Endothelial cell of umbilical vein (primary cell): ENCODE results near the gene COL7A1. TPM values are rescaled to one million over a fixed set of nuclear protein-coding genes. Genes with fewer than 3 reads are reported as not detected.

Experiments used
- BruUV-seq: library from RNA; stranded (reverse); fragments of 400-500 nt; replicated peaks from 2 replicates; lab custom pipeline; 2021; lab: Mats Ljungman, UMichigan
- CTCF ChIA-PET: fragments of 300-600, 350-600 bp; sonication (Branson Sonifier 250); formaldehyde crosslinking; loops from one replicate; lab custom pipeline; 2021; ENCODE audit warnings: antibody characterized with exemption, inconsistent platforms; lab: Charles Lee
- POLR2A ChIA-PET: fragments of 300-600, 350-600 bp; sonication (Branson Sonifier 250); formaldehyde crosslinking; loops from one replicate; lab custom pipeline; 2021; ENCODE audit warnings: antibody characterized with exemption, inconsistent platforms; lab: Charles Lee
- DNase-seq: peaks from one replicate; pipeline ENCODE4 v3.0.0-alpha.2; 2011; ENCODE audit warnings: low read depth, low spot score
- FAIRE-seq: peaks from 2 replicates; lab custom pipeline; 2011; peaks lifted over from hg19 to GRCh38; lab: Jason Lieb, UNC
- H2AFZ ChIP-seq: 2 replicates; pipeline ENCODE4 v1.6.0; 2012; ENCODE audit warnings: low read depth, low read length, control low read depth, inconsistent platforms
- H3K27ac ChIP-seq: 2 replicates; pipeline ENCODE4 v1.5.1; 2011; ENCODE audit warnings: low read depth, mild to moderate bottlenecking, control low read depth, low read length, moderate library complexity; ENCODE audit not compliant: insufficient read depth
- H3K27me3 ChIP-seq, 2 experiments: 2 replicates each; pipeline versions ENCODE4 v1.6.0 to v1.6.1; 2011; ENCODE audit warnings: low read length in 2 of 2, mixed read lengths in 1 of 2; ENCODE audit not compliant: control insufficient read depth in 2 of 2, insufficient read depth in 2 of 2
- H3K36me3 ChIP-seq, 2 experiments: 2 replicates in 1 of 2; 3 replicates in 1 of 2; pipeline ENCODE4 v1.5.1; 2011; ENCODE audit warnings: low read length in 2 of 2, mild to moderate bottlenecking in 1 of 2, moderate library complexity in 1 of 2; ENCODE audit not compliant: control insufficient read depth in 2 of 2, insufficient read depth in 2 of 2; ENCODE audit errors: extremely low read depth in 1 of 2
- H3K4me1 ChIP-seq: 3 replicates; pipeline ENCODE4 v1.5.1; 2011; ENCODE audit warnings: mild to moderate bottlenecking, low read length; ENCODE audit not compliant: control insufficient read depth, insufficient read depth; ENCODE audit errors: extremely low read depth
- H3K4me2 ChIP-seq: 2 replicates; pipeline ENCODE4 v1.6.1; 2011; ENCODE audit warnings: low read length, control low read depth, mixed read lengths; ENCODE audit not compliant: insufficient read depth
- H3K4me3 ChIP-seq, 3 experiments: fragments of 200-600 bp in 1 of 3; sonication (generic), shearing (Covaris generic) in 1 of 3; replicated peaks in 1 of 3; 2 replicates each; pipeline ENCODE4 v1.5.1; 2011 to 2016; ENCODE audit warnings: control low read depth in 3 of 3, low read length in 3 of 3, mild to moderate bottlenecking in 2 of 3, inconsistent platforms in 1 of 3, low read depth in 1 of 3, moderate library complexity in 1 of 3; ENCODE audit not compliant: insufficient read depth in 1 of 3
- H3K79me2 ChIP-seq: 2 replicates; pipeline ENCODE4 v1.6.0; 2012; ENCODE audit warnings: low read length, inconsistent platforms; ENCODE audit not compliant: control insufficient read depth, insufficient read depth
- H3K9ac ChIP-seq: replicated peaks from 2 replicates; pipeline ENCODE3; 2011; ENCODE audit warnings: low read length, control low read depth; ENCODE audit not compliant: insufficient read depth; ENCODE audit errors: extremely low read depth
- H3K9me1 ChIP-seq: replicated peaks from 3 replicates; pipeline ENCODE4 v1.6.0; 2011; ENCODE audit warnings: mild to moderate bottlenecking, low read length; ENCODE audit not compliant: control insufficient read depth, insufficient read depth; ENCODE audit errors: extremely low read depth
- H3K9me3 ChIP-seq: replicated peaks from 2 replicates; pipeline ENCODE4 v1.5.1; 2012; ENCODE audit warnings: low read length, inconsistent platforms; ENCODE audit not compliant: control insufficient read depth, insufficient read depth
- H4K20me1 ChIP-seq: replicated peaks from 2 replicates; pipeline ENCODE3; 2011; ENCODE audit warnings: mild to moderate bottlenecking, low read length; ENCODE audit not compliant: control insufficient read depth, insufficient read depth; ENCODE audit errors: extremely low read depth
- CTCF ChIP-seq, 2 donors: IDR thresholded peaks; 1 replicate in 1 of 2; 2 replicates in 1 of 2; pipeline ENCODE4 v1.5.1; 2011; ENCODE audit warnings: low read length in 2 of 2, mild to moderate bottlenecking in 2 of 2, moderate library complexity in 2 of 2, control low read depth in 1 of 2, inconsistent platforms in 1 of 2, low read depth in 1 of 2; ENCODE audit not compliant: insufficient read depth in 1 of 2; ENCODE audit errors: extremely low read depth in 1 of 2
- FOS ChIP-seq: IDR thresholded peaks from 2 replicates; pipeline ENCODE4 v1.6.1; 2011; ENCODE audit warnings: mild to moderate bottlenecking, low read length, moderate library complexity, borderline replicate concordance; ENCODE audit not compliant: insufficient read depth
- GATA2 ChIP-seq: IDR thresholded peaks from 2 replicates; pipeline ENCODE4 v1.7.0; 2011; ENCODE audit warnings: low read depth, mild to moderate bottlenecking, moderate library complexity, mixed read lengths, low read length; ENCODE audit not compliant: insufficient read length, insufficient read depth
- JUN ChIP-seq: IDR thresholded peaks from 2 replicates; pipeline ENCODE4 v1.6.1; 2011; ENCODE audit warnings: borderline replicate concordance, low read depth; ENCODE audit not compliant: insufficient read length, insufficient read depth
- MAX ChIP-seq: IDR thresholded peaks from 2 replicates; pipeline ENCODE4 v1.6.1; 2011; ENCODE audit not compliant: insufficient read depth, insufficient read length
- MYC ChIP-seq: IDR thresholded peaks from one replicate; pipeline ENCODE4 v1.6.1; 2011; ENCODE audit warnings: mild to moderate bottlenecking, low read depth, low read length
- POLR2AphosphoS5 ChIP-seq: IDR thresholded peaks from 2 replicates; pipeline ENCODE4 v1.6.1; 2012; ENCODE audit warnings: low read depth, mild to moderate bottlenecking, control low read depth, low read length, moderate library complexity; ENCODE audit not compliant: insufficient read depth
- dilution Hi-C: fragments of 300-500 bp; cut with MboI; formaldehyde crosslinking; loops from one replicate; pipeline ENCODE4 v1.15.0; 2019; ENCODE audit warnings: low sequenced_read_pairs; ENCODE audit not compliant: extremely low pct_ligation_motif_present
- intact Hi-C: fragments of 100-400 bp; cut with micrococcal nuclease; formaldehyde crosslinking; loops from one replicate; pipeline ENCODE4 v1.10.0; 2022
- polyA plus RNA-seq, 4 experiments: library from polyadenylated mRNA; depleted of rRNA in 3 of 4; stranded (reverse) in 3 of 4; unstranded in 1 of 4; fragments of >200 nt; gene quantifications; 2 replicates each; pipeline versions ENCODE4 v1.2.1 to v1.2.3, GENCODE V29; 2011 to 2012; ENCODE audit warnings: missing spikeins in 1 of 4
- total RNA-seq: library from RNA; stranded (reverse); gene quantifications from 2 replicates; pipeline ENCODE4 v1.2.3, GENCODE V29; 2021

Gene COL7A1
- total and polyA plus RNA-seq, 2 donors (not counting 3 experiments of a cell fraction or from before 2014, with no cell fraction given), result 0.55 to 1.9 TPM

- H3K9me1 ChIP-seq, result no peaks in the 10 kb centered on the region
- H3K27me3 ChIP-seq, result no peaks in the 10 kb centered on the region
- dilution Hi-C loops, result no loop called here
- no peaks in the 10 kb centered on the region for H4K20me1 ChIP-seq
- ChIA-PET CTCF (no interaction called here), POLR2A (no interaction called here)
- intact Hi-C loops, result no loop called here
- no peaks in the 10 kb centered on the region for H3K79me2 ChIP-seq
- no peaks in the 10 kb centered on the region for H3K9me3 ChIP-seq
- FAIRE-seq, result no peak
- no peak overlapping the region for H2AFZ ChIP-seq
- no peak overlapping the region for H3K9ac ChIP-seq
- no peak overlapping the region for H3K4me3 ChIP-seq
- no peak for DNase-seq
- no peak overlapping the region for H3K27ac ChIP-seq
- TF ChIP-seq POLR2AphosphoS5, result no peak
- TF ChIP-seq JUN, result no peak
- no peak for TF ChIP-seq FOS
- no peak for TF ChIP-seq MYC
- no peak for TF ChIP-seq CTCF (IDR thresholded peaks at IDR 0.05; ENCODE audit: extremely low read depth in 1 of 2, insufficient read depth in 1 of 2, low read depth in 1 of 2, low read length in 2 of 2)
- TF ChIP-seq GATA2, result no peak
- TF ChIP-seq MAX, result no peak
- no peaks in the 10 kb centered on the region for H3K36me3 ChIP-seq
- BruUV-seq, result no TSS peak
- H3K4me2 ChIP-seq, result no peak overlapping the region
- H3K4me1 ChIP-seq, result no peaks in the 10 kb centered on the region
Observed at GRCh38 chr3:48642605-48643004, 47.5 kb upstream of the COL7A1 start.
